HCT116 (cell line): ENCODE measurements around the gene KCTD18.

ENCODE experiments used
- CTCF ChIP-seq, 3 experiments: fragments of 200-600 bp in 1 of 3; sonication (generic) in 1 of 3; IDR thresholded peaks in 2 of 3; conservative IDR thresholded peaks in 1 of 3; 2 replicates each; pipeline ENCODE4 v1.5.1; 2012 to 2017; ENCODE audit warnings: low read depth in 2 of 3, low read length in 2 of 3, antibody characterized with exemption in 1 of 3, borderline replicate concordance in 1 of 3, control low read depth in 1 of 3, mild to moderate bottlenecking in 1 of 3, mixed read lengths in 1 of 3, mixed run types in 1 of 3, moderate library complexity in 1 of 3; ENCODE audit not compliant: insufficient read depth in 1 of 3
- ELF1 ChIP-seq: IDR thresholded peaks from 2 replicates; pipeline ENCODE4 v1.6.1; 2012; ENCODE audit warnings: low read depth, borderline replicate concordance
- EZH2 ChIP-seq: fragments of 200-600 bp; sonication (generic); IDR thresholded peaks from 2 replicates; pipeline ENCODE4 v1.6.1; 2017; ENCODE audit warnings: antibody characterized with exemption, mixed run types
- POLR2A ChIP-seq: IDR thresholded peaks from 2 replicates; pipeline ENCODE4 v1.7.0; 2011; ENCODE audit warnings: borderline replicate concordance; ENCODE audit not compliant: insufficient read depth, insufficient read length; ENCODE audit errors: extremely low read depth
- REST ChIP-seq: IDR thresholded peaks from 2 replicates; pipeline ENCODE4 v1.6.1; 2012; ENCODE audit warnings: low read depth
- SIN3A ChIP-seq: IDR thresholded peaks from 2 replicates; pipeline ENCODE4 v1.6.1; 2012; ENCODE audit warnings: low read depth
- SP1 ChIP-seq: IDR thresholded peaks from 2 replicates; pipeline ENCODE4 v1.6.1; 2012; ENCODE audit warnings: low read depth

GRCh38 chr2:200453142-200453852 is 56.6 kb downstream of the KCTD18 start:
- TF ChIP-seq CTCF (IDR thresholded peaks at IDR 0.05 in 2 of 3, conservative IDR thresholded peaks at IDR 0.05 in 1 of 3; ENCODE audit: borderline replicate concordance in 1 of 3, insufficient read depth in 1 of 3, low read depth in 2 of 3, low read length in 2 of 3) (no peak), POLR2A (no peak), REST (no peak), EZH2 (no peak), SP1 (no peak), ELF1 (no peak), SIN3A (no peak)
